HG03060 (cell line): ENCODE results near the gene ZBTB46.

Source experiments
- ATAC-seq: cut with Tn5 transposase; IDR thresholded peaks from one replicate; pipeline ENCODE4 v1.9.1; 2021; ENCODE audit warnings: low read depth, moderate number of reproducible peaks; ENCODE audit not compliant: unreplicated experiment

ZBTB46 gene

DNA sequence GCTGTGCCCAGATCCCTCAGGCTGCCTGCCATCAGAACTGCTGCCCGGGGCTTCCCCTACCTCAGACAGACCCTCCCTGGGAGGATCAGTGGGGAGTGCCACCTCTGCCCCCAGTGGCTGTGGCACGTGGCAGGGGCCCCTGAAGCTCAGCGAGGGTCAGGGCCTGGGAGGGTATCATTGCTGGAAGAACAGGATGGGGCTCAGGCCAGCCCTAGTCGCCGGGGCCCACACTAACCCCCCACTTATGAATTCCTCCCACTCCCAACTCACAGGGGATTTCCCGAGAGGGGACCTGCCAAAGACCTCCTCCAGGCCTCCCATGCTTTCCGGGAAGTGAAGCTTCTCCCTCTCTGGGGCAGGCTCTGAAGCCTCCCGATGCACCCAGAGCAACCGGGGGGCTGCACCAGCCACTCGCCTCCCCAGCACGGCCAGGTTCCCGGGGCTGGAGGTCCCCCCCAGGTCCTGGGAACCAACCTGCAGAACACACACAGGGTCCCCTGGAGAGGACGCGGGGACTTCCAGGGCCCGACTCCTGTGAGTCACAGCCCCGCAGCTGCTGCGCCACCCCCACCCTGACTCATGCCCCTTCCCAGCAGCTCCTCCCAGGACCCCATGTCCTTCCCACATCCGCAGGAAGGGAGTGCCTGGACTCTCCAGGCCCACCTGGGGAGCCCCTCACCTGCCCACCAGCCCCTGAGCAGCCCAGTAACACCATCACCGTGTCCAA is 132.2 kb downstream of the ZBTB46 start:
- no peak for ATAC-seq

DNA sequence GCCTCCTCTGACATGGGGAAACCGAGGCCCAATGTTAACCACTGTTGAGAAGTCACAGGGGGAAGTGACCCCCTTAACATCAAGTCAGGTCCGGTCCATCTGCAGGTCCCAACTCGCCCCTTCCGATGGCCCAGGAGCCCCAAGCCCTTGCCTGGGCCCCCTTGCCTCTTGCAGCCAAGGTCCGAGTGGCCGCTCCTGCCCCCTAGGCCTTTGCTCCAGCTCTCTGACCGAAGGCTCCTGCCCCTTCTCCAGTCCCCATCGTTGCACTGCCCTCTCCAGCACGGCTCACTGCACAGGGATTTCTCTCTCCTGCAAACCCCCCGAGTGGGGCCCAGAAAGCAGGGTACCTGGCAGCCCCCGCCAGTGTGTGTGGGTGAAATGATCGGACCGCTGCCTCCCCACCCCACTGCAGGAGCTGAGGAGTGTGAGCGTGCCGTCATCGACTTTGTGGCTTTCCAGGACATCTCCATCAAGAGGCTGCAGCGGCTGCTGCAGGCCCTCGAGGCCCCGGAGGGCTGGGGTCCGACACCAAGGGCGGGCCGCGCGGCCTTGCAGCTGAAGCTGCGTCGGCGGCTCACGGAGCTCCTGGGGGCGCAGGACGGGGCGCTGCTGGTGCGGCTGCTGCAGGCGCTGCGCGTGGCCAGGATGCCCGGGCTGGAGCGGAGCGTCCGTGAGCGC is 133.1 kb downstream of the ZBTB46 start:
- no peak for ATAC-seq

DNA sequence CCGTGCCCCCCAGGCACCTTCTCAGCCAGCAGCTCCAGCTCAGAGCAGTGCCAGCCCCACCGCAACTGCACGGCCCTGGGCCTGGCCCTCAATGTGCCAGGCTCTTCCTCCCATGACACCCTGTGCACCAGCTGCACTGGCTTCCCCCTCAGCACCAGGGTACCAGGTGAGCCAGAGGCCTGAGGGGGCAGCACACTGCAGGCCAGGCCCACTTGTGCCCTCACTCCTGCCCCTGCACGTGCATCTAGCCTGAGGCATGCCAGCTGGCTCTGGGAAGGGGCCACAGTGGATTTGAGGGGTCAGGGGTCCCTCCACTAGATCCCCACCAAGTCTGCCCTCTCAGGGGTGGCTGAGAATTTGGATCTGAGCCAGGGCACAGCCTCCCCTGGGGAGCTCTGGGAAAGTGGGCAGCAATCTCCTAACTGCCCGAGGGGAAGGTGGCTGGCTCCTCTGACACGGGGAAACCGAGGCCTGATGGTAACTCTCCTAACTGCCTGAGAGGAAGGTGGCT is 133.7 kb downstream of the ZBTB46 start:
- no peak for ATAC-seq

DNA sequence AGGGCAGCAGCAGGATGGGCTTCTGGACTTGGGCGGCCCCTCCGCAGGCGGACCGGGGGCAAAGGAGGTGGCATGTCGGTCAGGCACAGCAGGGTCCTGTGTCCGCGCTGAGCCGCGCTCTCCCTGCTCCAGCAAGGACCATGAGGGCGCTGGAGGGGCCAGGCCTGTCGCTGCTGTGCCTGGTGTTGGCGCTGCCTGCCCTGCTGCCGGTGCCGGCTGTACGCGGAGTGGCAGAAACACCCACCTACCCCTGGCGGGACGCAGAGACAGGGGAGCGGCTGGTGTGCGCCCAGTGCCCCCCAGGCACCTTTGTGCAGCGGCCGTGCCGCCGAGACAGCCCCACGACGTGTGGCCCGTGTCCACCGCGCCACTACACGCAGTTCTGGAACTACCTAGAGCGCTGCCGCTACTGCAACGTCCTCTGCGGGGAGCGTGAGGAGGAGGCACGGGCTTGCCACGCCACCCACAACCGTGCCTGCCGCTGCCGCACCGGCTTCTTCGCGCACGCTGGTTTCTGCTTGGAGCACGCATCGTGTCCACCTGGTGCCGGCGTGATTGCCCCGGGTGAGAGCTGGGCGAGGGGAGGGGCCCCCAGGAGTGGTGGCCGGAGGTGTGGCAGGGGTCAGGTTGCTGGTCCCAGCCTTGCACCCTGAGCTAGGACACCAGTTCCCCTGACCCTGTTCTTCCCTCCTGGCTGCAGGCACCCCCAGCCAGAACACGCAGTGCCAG is 134.3 kb downstream of the ZBTB46 start, which contains the start of gene TNFRSF6B:
TSS of gene TNFRSF6B (plus strand) at position 25 of the 729 bp plus-strand sequence. CDS start at position 141, 116 bp downstream.
- no peak for ATAC-seq

DNA sequence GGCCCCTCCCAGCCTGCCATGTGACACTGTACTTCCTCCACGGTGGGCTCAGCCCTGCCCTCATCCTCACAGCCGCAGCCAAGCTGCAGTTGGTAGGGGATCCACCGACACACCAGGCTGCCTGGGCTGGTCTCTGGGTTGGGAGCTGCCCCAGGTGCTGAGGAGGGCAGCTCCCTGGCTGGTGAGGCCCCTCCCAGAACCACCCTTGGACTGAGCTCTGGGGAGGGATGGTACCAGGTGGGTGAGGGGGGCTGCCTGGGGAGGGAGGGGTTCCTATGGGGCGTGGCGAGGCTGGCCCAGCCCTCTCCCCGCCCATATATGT is 134.8 kb downstream of the ZBTB46 start:
- ATAC-seq = no peak

DNA sequence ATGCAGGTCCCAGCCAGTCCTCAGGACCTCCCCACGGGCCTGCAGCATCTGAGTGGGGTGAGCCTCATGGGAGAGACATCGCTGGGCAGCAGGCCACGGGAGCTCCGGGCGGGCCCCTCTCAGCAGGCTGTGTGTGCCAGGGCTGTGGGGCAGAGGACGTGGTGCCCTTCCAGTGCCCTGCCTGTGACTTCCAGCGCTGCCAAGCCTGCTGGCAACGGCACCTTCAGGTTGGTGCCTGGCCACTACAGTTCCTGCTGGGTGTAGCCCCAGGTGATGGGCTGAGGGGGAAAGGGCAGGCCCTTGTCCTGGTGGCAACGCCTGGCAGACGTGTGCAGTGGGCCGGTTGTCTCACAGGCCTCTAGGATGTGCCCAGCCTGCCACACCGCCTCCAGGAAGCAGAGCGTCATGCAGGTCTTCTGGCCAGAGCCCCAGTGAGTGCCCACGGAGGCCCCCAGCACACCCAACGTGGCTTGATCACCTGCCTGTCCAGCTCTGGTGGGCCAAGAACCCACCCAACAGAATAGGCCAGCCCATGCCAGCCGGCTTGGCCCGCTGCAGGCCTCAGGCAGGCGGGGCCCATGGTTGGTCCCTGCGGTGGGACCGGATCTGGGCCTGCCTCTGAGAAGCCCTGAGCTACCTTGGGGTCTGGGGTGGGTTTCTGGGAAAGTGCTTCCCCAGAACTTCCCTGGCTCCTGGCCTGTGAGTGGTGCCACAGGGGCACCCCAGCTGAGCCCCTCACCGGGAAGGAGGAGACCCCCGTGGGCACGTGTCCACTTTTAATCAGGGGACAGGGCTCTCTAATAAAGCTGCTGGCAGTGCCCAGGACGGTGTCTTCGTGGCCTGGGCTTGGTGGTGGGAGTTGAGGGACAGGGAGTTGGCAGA is 135.4 kb downstream of the ZBTB46 start:
- ATAC-seq = no peak

DNA sequence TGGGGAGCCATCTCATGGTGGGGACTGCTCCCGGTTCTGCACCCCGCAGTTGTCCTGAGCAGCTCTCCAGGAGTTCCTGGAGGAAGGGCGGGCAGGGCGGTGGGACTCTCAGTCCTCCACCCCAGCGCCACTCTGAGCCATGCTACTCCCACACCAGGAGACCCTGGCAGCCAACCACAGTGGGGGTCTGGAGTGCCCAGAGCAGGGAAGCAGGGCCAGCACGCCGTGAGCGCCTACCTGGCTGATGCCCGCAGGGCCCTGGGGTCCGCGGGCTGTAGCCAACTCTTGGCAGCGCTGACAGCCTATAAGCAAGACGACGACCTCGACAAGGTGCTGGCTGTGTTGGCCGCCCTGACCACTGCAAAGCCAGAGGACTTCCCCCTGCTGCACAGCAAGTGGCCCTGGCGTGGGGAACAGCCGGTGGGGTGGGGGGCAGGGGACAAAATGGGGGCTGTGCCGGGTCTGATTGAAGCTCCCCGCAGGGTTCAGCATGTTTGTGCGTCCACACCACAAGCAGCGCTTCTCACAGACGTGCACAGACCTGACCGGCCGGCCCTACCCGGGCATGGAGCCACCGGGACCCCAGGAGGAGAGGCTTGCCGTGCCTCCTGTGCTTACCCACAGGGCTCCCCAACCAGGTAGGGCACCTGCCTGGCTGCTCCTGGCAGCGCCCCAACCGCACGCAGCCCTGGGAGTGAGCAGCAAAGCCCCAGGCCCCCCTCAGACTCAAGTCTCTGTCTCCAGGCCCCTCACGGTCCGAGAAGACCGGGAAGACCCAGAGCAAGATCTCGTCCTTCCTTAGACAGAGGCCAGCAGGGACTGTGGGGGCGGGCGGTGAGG is 136.3 kb downstream of the ZBTB46 start:
- ATAC-seq = no peak

DNA sequence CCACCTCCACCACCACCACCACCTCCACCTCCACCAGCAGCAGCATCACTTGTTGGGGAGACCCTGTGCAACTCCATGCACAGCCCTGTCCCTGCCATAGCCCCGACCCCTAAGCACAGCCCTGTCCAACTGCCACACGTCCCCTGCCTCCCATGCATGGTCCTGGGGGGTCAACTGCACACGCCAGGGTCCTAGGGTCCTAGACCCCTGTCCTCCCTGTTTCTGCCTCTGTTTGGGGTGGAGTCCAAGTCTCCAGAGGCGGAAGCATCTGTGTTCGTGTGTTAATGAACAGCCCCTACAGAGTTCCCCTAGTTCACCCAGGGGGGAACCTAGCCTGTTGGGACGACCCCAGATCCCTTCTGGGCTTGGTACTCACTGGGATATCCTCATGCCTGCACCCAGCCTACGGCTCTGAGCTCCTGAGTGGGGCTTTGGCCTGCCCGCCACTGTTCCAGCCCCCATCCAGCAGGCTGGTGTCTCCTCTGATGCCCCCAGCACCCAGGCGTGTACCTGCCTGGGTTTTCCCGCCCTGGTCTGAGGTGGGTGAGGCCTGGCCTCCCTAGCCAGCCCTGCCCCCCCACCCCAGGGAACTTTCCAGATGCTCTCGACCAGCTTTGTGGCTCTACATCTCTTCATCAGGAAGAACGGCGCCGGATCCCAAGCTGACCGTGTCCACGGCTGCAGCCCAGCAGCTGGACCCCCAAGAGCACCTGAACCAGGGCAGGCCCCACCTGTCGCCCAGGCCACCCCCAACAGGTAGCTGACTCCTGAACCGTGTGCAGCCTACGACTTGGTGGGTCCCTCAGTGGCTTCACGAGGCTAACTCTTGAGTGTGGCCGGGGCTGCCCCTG is 137.1 kb downstream of the ZBTB46 start:
- no peak for ATAC-seq
